Choroid plexus epithelial cell (primary cell): ENCODE measurements around the gene UNC50.

ENCODE experiments used
- DNase-seq: peaks from one replicate; pipeline ENCODE4 v3.0.0-alpha.2; 2010; ENCODE audit warnings: low read depth
- H3K4me3 ChIP-seq: 2 replicates; pipeline ENCODE4 v1.5.1; 2011; ENCODE audit warnings: low read depth, mild to moderate bottlenecking, control low read depth, low read length, moderate library complexity
- CTCF ChIP-seq: conservative IDR thresholded peaks from 2 replicates; pipeline ENCODE4 v1.5.1; 2011; ENCODE audit warnings: low read depth, mild to moderate bottlenecking, control low read depth, inconsistent platforms, low read length, moderate library complexity

UNC50 gene

GRCh38 chr2:98569915-98570314 is 38.5 kb upstream of the UNC50 start:
- H3K4me3 ChIP-seq, result no peak overlapping the region
- no peak for DNase-seq
- TF ChIP-seq CTCF, result no peak

DNA sequence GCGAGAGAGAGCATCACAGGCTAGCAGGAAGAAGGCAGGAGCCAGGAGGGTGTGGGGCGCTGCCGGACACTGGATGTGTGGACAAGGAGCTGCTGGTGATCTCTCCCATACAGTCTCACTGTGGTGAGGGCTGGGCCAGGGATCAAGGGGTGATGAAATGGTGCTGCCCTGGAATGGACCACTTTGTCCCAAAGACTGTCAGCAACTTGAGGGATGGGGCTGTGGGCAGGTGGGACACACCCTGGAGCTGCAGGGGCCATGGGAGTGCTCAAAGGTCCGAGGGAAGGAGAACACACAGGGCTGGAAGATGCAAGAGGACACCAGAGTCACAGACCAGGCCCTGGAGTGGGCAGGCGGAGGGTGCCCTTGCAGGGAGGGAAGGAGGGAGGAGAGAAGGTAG is 38.0 kb upstream of the UNC50 start:
- no peak overlapping the region for H3K4me3 ChIP-seq
- DNase-seq, result no peak
- TF ChIP-seq CTCF, result no peak

DNA sequence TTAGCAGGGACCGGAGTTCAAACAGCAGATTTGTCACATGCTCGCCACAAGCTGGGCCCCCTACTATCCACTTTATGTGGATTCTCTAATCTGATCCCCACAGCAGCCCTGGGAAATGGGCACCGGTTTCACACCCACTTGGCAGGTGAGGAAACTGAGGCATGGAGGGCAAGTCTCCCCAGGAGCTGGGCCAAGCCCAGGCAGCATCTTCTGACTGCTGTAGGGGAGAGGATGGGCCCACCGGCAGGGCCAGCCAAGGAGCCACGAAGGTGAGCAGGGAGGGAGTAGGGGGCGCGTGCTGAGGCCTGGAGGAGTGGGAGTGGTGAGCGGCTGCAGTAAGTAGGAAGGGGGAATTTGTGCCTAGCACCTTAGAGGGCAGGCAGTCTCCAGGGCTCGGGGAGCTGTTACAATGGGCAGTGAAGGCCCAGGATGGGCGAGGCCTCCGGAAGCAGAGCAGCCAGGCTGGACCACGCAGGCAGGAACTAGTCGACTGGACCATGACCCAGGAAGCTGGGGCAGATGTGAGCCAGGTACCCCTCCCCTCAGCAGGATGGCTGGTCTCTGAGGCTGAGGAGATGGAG is 37.2 kb upstream of the UNC50 start:
- TF ChIP-seq CTCF, result no peak
- no peak for DNase-seq
- no peak overlapping the region for H3K4me3 ChIP-seq

DNA sequence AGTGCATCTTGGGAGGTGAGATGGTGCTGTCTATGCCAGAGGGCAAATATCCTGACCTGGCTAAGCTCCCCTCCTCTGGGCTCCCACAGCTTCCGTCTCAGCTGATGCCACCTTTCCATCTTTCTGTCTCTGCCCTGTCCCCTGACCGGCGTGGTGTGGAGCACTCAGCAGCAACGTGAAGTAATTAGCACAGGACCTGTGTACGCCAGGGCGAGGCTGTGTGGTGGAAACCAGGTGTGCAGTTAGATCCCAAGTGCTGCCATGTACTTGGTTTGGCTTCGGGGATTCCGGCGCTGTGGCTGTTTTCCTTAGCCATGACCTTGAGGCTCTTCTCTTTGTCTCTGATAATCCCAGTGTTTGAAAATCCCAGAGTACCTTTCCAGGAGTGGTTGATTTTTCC is 36.6 kb upstream of the UNC50 start:
- no peak overlapping the region for H3K4me3 ChIP-seq
- no peak for DNase-seq
- no peak for TF ChIP-seq CTCF

GRCh38 chr2:98572211-98572610 is 36.2 kb upstream of the UNC50 start:
- no peak for TF ChIP-seq CTCF
- no peak for DNase-seq

DNA sequence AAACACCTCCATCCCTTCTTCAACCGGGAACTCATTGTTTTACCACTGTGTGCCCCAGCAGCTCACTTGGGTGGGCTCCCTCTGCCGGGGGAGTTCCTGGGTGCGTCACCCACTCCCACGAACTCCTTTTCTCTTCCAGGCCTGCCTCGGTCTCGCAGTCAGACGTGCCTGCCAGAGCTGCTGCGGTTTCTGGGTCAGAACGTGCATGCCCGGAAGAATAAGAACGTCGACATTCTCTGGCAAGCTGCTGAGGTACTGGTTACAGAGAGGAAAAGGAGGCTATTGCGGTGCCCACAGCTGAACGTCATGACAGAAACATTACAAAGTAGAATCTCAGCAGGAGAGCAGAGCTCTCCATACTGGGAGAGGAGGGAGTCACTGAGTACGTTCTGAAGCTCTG is 35.7 kb upstream of the UNC50 start:
- no peak for DNase-seq
- no peak overlapping the region for H3K4me3 ChIP-seq
- no peak for TF ChIP-seq CTCF

More at GRCh38 chr2:98572211-98572610, 36.2 kb upstream of the UNC50 start:
- no peak overlapping the region for H3K4me3 ChIP-seq

- TF ChIP-seq CTCF, result no peak
- DNase-seq, result no peak
- H3K4me3 ChIP-seq, result no peak overlapping the region
Measured at GRCh38 chr2:98573426-98573825, 35.0 kb upstream of the UNC50 start.
